Upper lobe of right lung (tissue), 1 donor: ENCODE measurements around the gene TMEM59. TPM values are rescaled to one million over a fixed set of nuclear protein-coding genes. Genes with fewer than 3 reads are reported as not detected.
A peak's percentile ranks its signal among the peaks of the same experiment; 100 is the strongest.

Source experiments
- ATAC-seq: fragments of 200-7000 bp; cut with Tn5 transposase; one replicate; pipeline ENCODE4 v1.9.1; 2020; ENCODE audit warnings: mild to moderate bottlenecking, moderate library complexity
- DNase-seq: peaks from one replicate; pipeline ENCODE4 v3.0.0-alpha.2; 2020
- H3K27ac ChIP-seq: fragments of 200-600 bp; one replicate; pipeline ENCODE4 v1.8.0; 2022
- H3K27me3 ChIP-seq: fragments of 200-600 bp; one replicate; pipeline ENCODE4 v1.8.0; 2022; ENCODE audit warnings: mild to moderate bottlenecking
- H3K36me3 ChIP-seq: fragments of 200-600 bp; one replicate; pipeline ENCODE4 v1.8.0; 2022
- H3K4me1 ChIP-seq: fragments of 200-600 bp; one replicate; pipeline ENCODE4 v1.8.0; 2022
- H3K4me3 ChIP-seq: fragments of 200-600 bp; one replicate; pipeline ENCODE4 v1.8.0; 2022; ENCODE audit warnings: mild to moderate bottlenecking
- H3K9me3 ChIP-seq: fragments of 200-600 bp; one replicate; pipeline ENCODE4 v1.8.0; 2022
- intact Hi-C: fragments of 100-400 bp; cut with DNase I; formaldehyde crosslinking; loops from one replicate; pipeline ENCODE4 v1.11.0; 2022
- total RNA-seq: library from RNA; stranded (reverse); fragmentation: NEBNext Ultra II Directional; extraction: Animal tissue kit (Norgen Biotek cat#: 25700); gene quantifications from one replicate; pipeline ENCODE4 v1.2.1, GENCODE V29; 2021
- TF ChIP-seq, protein P1 (sequence below): fragments of 200-600 bp; IDR thresholded peaks from one replicate; pipeline ENCODE4 v1.8.0; 2022; ENCODE audit warnings: antibody characterized with exemption
- donor health status: DM: no; HTN: yes; CAD: no; lungs with severe emphysema.

TMEM59 gene
- total RNA-seq, 1 donor from 2014 or later: 440 TPM

DNA sequence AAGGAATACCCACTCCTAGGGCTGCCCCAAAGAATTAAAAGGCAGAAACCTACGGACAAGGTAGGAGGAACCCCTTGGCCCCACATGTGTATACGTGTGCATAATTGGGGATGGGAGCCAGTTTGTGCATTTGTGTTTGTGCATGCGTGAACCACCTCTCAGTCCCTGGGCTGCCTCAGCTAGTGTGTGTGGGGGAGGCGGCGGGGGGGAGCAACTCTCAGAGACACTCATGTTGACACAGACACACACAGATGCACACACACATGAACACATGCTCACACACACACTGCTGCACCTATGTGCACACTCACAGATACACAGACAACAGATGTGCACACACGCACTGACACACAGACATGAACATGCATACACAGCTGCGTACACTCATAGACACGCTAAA, 40.1 kb downstream of the TMEM59 start:
- TF ChIP-seq, protein P1, sequence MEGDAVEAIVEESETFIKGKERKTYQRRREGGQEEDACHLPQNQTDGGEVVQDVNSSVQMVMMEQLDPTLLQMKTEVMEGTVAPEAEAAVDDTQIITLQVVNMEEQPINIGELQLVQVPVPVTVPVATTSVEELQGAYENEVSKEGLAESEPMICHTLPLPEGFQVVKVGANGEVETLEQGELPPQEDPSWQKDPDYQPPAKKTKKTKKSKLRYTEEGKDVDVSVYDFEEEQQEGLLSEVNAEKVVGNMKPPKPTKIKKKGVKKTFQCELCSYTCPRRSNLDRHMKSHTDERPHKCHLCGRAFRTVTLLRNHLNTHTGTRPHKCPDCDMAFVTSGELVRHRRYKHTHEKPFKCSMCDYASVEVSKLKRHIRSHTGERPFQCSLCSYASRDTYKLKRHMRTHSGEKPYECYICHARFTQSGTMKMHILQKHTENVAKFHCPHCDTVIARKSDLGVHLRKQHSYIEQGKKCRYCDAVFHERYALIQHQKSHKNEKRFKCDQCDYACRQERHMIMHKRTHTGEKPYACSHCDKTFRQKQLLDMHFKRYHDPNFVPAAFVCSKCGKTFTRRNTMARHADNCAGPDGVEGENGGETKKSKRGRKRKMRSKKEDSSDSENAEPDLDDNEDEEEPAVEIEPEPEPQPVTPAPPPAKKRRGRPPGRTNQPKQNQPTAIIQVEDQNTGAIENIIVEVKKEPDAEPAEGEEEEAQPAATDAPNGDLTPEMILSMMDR: no peak
- Histone ChIP-seq H3K27ac (no peak overlapping the region), H3K4me1 (no peaks in the 10 kb centered on the region), H3K4me3 (no peak overlapping the region), H3K36me3 (no peaks in the 10 kb centered on the region), H3K9me3 (no peaks in the 10 kb centered on the region), H3K27me3 (peaks cover 7% of the 10 kb centered on the region)
- DNase-seq (no peak), ATAC-seq (no peak)
- intact Hi-C loops: no loop called here

DNA sequence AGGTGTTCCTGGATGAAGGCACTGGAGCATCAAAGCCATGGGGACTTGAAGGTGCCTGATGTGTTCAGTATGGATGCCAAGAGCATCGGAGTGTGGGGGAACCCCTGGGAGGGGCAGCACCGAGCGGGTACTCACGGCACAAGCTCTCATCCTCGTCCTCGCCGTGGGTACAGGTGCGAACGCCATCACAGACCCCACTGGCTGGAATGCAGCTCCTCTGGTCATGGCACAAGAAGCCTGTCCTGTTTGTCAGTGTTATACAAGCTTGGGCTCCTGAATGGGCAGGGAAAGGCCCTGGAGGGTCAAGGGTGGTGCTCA, 41.0 kb downstream of the TMEM59 start:
- ATAC-seq (no peak), DNase-seq (peak; percentile 58)
- Histone ChIP-seq H3K9me3 (no peaks in the 10 kb centered on the region), H3K4me3 (no peak overlapping the region), H3K36me3 (no peaks in the 10 kb centered on the region), H3K4me1 (no peaks in the 10 kb centered on the region), H3K27me3 (peaks cover 7% of the 10 kb centered on the region), H3K27ac (no peak overlapping the region)
- TF ChIP-seq, protein P1: no peak
- intact Hi-C loops: no loop called here

DNA sequence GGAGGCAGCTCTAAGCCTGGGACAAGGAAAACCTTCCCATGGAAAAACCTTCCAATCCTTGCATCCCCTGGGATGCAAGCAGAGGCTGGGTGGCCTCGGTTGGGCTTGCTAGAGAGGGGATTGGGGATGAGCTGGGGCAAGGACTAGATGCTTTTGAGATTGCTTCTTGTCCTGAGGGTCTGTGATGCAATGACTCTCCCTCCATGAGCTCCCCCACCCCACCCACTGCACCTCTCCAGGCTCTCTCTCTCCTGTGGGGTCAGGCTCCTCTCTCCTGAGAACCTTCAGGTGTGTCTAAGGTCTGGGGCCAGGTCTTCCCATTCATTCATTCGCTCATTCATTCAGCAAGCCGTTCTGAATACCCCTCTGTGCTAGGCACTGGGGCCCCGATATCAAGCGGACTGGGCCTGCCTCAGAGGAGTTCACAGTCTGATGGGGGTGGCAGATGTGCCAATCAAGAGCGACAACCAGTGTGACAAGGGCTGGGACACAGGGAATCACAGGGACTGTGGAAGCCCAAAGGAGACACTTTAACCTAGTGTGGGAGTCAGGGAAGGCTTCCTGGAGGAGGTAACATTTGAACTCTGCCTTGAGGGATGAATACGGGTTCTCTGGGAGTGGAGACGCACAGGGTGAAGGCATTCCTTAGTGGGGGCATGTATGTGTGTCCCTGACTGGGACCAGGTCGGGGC, 41.5 kb downstream of the TMEM59 start:
- peaks cover 7% of the 10 kb centered on the region for H3K27me3 ChIP-seq
- intact Hi-C loops: no loop called here
- no peaks in the 10 kb centered on the region for H3K36me3 ChIP-seq
- H3K4me3 ChIP-seq: no peak overlapping the region
- H3K4me1 ChIP-seq: no peaks in the 10 kb centered on the region
- H3K27ac ChIP-seq: no peak overlapping the region
- H3K9me3 ChIP-seq: no peaks in the 10 kb centered on the region
- TF ChIP-seq, protein P1: no peak
- no peak for ATAC-seq
- peak; percentile 28 for DNase-seq

DNA sequence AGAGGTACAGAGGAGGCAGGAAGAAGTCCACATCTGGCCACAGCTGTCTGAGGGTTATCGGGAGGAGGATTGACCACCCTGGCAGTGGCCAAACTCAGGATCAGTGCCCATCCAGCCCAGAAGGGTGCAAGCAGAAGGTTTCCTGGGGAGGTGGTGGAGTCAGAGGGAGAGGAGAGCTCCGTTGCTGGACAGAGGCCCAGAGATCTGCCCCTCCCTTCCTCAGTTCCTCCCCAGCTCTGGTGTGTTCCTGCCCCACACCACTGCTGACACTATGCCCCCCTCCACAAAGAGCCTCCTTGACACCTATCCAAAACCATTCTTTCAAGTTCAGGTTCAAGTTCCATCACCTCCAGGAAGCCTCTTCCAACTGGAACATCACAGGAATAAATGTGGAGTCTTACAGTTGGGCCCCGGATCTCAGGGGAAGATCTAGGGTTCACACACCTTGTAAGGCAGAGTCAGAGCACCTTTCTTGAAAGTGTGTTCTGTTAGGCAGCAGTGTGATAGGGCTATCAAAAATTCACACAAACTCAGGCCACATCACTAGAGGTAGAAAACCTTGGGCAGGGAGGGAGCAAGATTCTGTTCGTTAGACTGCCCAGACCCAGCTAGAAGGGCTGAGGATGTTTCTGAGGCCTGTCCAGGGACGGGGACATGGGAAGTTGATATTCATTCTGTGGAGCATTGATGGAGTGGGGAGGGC, 42.4 kb downstream of the TMEM59 start:
- TF ChIP-seq, protein P1: no peak
- no peaks in the 10 kb centered on the region for H3K9me3 ChIP-seq
- no peaks in the 10 kb centered on the region for H3K36me3 ChIP-seq
- no peak overlapping the region for H3K27ac ChIP-seq
- H3K27me3 ChIP-seq: peaks cover 7% of the 10 kb centered on the region
- ATAC-seq: no peak
- intact Hi-C loops: no loop called here
- no peak overlapping the region for H3K4me3 ChIP-seq
- H3K4me1 ChIP-seq: no peaks in the 10 kb centered on the region
- DNase-seq: no peak

DNA sequence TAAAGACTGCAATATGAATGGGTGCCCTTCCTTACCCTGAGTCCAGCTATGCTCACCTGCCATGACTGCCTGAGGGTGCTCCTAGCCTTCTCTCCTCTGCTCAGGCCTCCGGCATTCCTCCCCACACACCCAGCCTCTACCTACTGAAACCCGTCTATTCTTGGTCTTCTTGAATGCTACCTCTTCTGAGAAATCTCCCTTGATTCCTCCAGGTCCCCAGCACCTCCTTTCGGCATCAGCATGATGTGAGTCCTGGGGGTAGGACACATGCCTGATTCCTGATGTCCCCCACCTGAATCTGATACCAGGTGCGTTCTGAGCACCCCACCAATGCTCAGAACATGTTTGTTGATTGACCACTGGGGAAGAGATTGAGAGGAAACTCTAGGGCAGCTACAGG, 43.6 kb downstream of the TMEM59 start:
- peaks cover 7% of the 10 kb centered on the region for H3K27me3 ChIP-seq
- H3K36me3 ChIP-seq: no peaks in the 10 kb centered on the region
- TF ChIP-seq, protein P1: no peak
- DNase-seq: peak; percentile 27
- H3K4me1 ChIP-seq: no peaks in the 10 kb centered on the region
- no peak for ATAC-seq
- intact Hi-C loops: no loop called here
- H3K27ac ChIP-seq: no peak overlapping the region
- H3K9me3 ChIP-seq: no peaks in the 10 kb centered on the region
- H3K4me3 ChIP-seq: no peak overlapping the region
